Esophagus muscularis mucosa (tissue), 4 donors: Measurements from ENCODE around the gene FNDC1. TPM values are rescaled to one million over a fixed set of nuclear protein-coding genes. Genes with fewer than 3 reads are reported as not detected.

Source experiments
- DNase-seq: peaks from one replicate; pipeline ENCODE4 v3.0.0-alpha.2; 2017; ENCODE audit errors: extremely low spot score
- H3K27ac ChIP-seq, 4 donors: fragments of 200-600 bp; sonication (generic); replicated peaks in 1 of 4; 1 replicate in 3 of 4; 2 replicates in 1 of 4; pipeline ENCODE4 v1.5.1; 2016 to 2019; ENCODE audit warnings: mild to moderate bottlenecking in 1 of 4
- H3K27me3 ChIP-seq, 4 donors: fragments of 200-600 bp; sonication (generic); one replicate each; pipeline versions ENCODE4 v1.5.1 to v1.6.0; 2016 to 2019
- H3K36me3 ChIP-seq, 4 donors: fragments of 200-600 bp; sonication (generic); one replicate each; pipeline ENCODE4 v1.5.1; 2016 to 2019
- H3K4me1 ChIP-seq, 4 donors: fragments of 200-600 bp; sonication (generic); one replicate each; pipeline ENCODE4 v1.5.1; 2016 to 2019
- H3K4me3 ChIP-seq, 4 donors: fragments of 200-600 bp; sonication (generic); 1 replicate in 2 of 4; 2 replicates in 2 of 4; pipeline ENCODE4 v1.5.1; 2016 to 2019; ENCODE audit warnings: mild to moderate bottlenecking in 4 of 4, moderate library complexity in 1 of 4
- H3K9me3 ChIP-seq, 4 donors: fragments of 200-600 bp; sonication (generic); 1 replicate in 3 of 4; 2 replicates in 1 of 4; pipeline ENCODE4 v1.5.1; 2016 to 2019
- CTCF ChIP-seq, 3 experiments: fragments of 200-600 bp in 2 of 3; fragments of 450-650 bp in 1 of 3; sonication (generic) in 2 of 3; IDR thresholded peaks; one replicate each; pipeline ENCODE4 v1.5.1; 2017 to 2019; ENCODE audit warnings: antibody characterized with exemption in 3 of 3, mild to moderate bottlenecking in 2 of 3, moderate library complexity in 1 of 3
- EP300 ChIP-seq: sonication (generic); formaldehyde crosslinking; IDR thresholded peaks from one replicate; pipeline ENCODE4 v1.6.1; 2017; ENCODE audit warnings: antibody characterized with exemption
- POLR2A ChIP-seq: fragments of 450-650 bp; IDR thresholded peaks from one replicate; pipeline ENCODE4 v1.6.1; 2017; ENCODE audit warnings: antibody characterized with exemption, moderate library complexity, mild to moderate bottlenecking, low read depth
- POLR2AphosphoS5 ChIP-seq, 2 donors: sonication (generic); formaldehyde crosslinking; IDR thresholded peaks; one replicate each; pipeline ENCODE4 v1.6.1; 2017; ENCODE audit warnings: antibody characterized with exemption in 2 of 2
- WGBS: methylation state at CpG from one replicate; pipeline ENCODE4 v1.1.5; 2018; 5-methylcytosine and 5-hydroxymethylcytosine counted together
- intact Hi-C: fragments of 100-400 bp; cut with DNase I; formaldehyde crosslinking; loops from one replicate; pipeline ENCODE4 v1.15.1; 2023
- total RNA-seq, 4 donors: library from RNA; depleted of rRNA; stranded (reverse); fragments of >200 nt; gene quantifications; one replicate each; pipeline versions ENCODE4 v1.1.0 to v1.2.1, GENCODE V29; 2016

The FNDC1 gene
- total RNA-seq, 4 donors from 2014 or later, result 0.84 to 11.2 (median 2.7) TPM

- Histone ChIP-seq H3K4me3 (no peak overlapping the region), H3K9me3 (no peaks in the 10 kb centered on the region), H3K27me3 (no peaks in the 10 kb centered on the region), H3K36me3 (no peaks in the 10 kb centered on the region), H3K27ac (no peak overlapping the region), H3K4me1 (peaks cover 0 to 18% (median 9%) of the 10 kb centered on the region in 4 donors)
- TF ChIP-seq POLR2A (no peak), EP300 (no peak), POLR2AphosphoS5 (IDR thresholded peaks at IDR 0.05) (no peak), CTCF (IDR thresholded peaks at IDR 0.05) (no peak)
- WGBS, result 100% methylated on average over 2 of the region's 3 CpGs
- no peak for DNase-seq
- intact Hi-C loops, result no loop called here
These were observed 35.4 kb downstream of the FNDC1 start for GRCh38 chr6:159204605-159205004.

DNA sequence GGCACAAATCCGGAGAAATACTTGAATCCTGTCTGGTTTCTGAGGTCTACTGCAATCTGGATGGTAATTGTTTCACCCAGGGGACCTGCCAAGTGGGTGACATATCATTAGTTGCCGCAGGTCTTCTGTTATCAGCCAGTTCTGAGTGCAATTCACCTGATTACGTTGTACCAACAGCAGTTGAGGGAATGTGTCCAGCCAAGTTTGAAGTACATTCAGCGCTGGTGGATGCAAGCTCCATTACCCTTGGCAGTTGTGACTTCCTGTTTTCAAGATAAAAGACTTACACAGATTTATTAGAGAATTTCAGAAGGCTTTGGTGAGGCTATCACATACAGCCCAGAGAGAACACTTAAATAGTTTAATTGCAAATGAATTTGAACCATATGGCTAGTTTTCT lies 42.8 kb downstream of the FNDC1 start:
- WGBS, result 83% methylated on average over 4 of the region's 4 CpGs
- no peak overlapping the region for H3K4me3 ChIP-seq
- peaks cover 0 to 16% (median 6%) of the 10 kb centered on the region in 4 donors for H3K4me1 ChIP-seq
- H3K27me3 ChIP-seq, result no peaks in the 10 kb centered on the region
- TF ChIP-seq CTCF (IDR thresholded peaks at IDR 0.05) (no peak), EP300 (no peak), POLR2A (no peak), POLR2AphosphoS5 (IDR thresholded peaks at IDR 0.05) (no peak)
- H3K36me3 ChIP-seq, result no peaks in the 10 kb centered on the region
- H3K9me3 ChIP-seq, result no peaks in the 10 kb centered on the region
- no peak overlapping the region for H3K27ac ChIP-seq
- intact Hi-C loops, result no loop called here
- DNase-seq, result no peak

DNA sequence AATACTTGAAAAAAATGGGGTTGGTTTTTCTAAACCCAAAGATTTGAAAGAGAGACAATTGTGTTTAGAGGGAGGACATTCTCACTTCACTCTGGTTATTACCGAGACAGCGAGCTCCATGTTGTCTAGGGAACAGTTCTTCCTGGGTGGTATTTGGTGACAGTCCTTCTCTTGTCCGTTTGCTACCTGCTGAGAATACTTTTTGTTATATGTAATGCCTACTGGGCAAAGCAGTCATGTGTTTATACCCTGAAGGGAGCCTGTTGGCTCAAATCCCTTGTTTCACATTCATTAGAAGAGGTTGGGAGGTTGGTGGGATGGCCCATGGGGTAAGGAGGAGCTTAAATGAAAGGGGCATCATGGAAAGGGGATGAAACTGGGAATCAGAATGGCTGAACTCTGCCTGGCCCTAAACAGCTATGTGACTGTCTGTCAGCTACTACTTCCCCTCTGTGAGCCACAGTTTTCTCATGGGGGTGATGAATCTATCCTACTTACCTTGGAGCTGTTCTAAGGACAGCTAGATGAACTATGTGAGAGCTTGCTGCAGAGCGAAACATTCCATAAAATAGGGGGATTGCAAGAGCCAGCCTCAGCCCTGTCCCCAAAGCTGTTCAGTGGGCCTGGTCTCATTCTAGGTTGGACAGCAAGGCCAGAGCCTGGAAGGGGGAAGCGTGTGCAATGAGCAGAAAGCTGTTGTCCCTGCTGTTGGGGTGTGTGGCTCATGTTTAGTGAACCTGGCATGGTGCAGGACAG lies 43.5 kb downstream of the FNDC1 start:
- Histone ChIP-seq H3K9me3 (no peaks in the 10 kb centered on the region), H3K4me3 (no peak overlapping the region), H3K4me1 (peaks cover 0 to 21% (median 6%) of the 10 kb centered on the region in 4 donors), H3K27ac (no peak overlapping the region), H3K27me3 (no peaks in the 10 kb centered on the region), H3K36me3 (no peaks in the 10 kb centered on the region)
- intact Hi-C loops, result no loop called here
- TF ChIP-seq CTCF (IDR thresholded peaks at IDR 0.05) (no peak), POLR2A (no peak), POLR2AphosphoS5 (IDR thresholded peaks at IDR 0.05) (no peak), EP300 (no peak)
- WGBS, result 86% methylated on average over 4 of the region's 5 CpGs
- no peak for DNase-seq

DNA sequence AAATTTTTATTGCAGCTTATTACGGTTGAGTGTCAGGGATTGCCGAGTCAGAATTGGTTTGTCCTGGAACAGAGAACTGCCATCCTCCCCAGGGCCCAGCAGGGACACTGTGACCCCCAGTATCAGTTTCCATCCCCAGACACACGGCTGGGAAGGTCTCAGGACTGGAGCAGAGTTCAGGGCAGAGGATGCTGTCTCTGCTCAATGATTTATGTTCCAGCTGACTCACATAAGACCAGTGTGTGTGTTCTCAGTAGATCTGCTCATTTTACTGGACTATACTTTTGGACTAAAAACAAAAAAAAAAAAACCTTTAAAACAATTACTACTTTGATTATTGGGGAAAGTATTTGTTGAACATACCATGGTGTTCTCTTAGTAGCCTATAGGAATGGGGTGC lies 44.2 kb downstream of the FNDC1 start:
- 70% methylated on average over 3 of the region's 3 CpGs for WGBS
- Histone ChIP-seq H3K4me1 (peaks cover 0 to 21% (median 6%) of the 10 kb centered on the region in 4 donors), H3K27me3 (no peaks in the 10 kb centered on the region), H3K36me3 (no peaks in the 10 kb centered on the region), H3K27ac (no peak overlapping the region), H3K9me3 (no peaks in the 10 kb centered on the region), H3K4me3 (no peak overlapping the region)
- intact Hi-C loops, result no loop called here
- TF ChIP-seq POLR2A (no peak), EP300 (no peak), CTCF (IDR thresholded peaks at IDR 0.05) (no peak), POLR2AphosphoS5 (IDR thresholded peaks at IDR 0.05) (no peak)
- DNase-seq, result no peak
